H1 (cell line): Measurements from ENCODE around the gene GET3.

ENCODE experiments used
- CHD1 ChIP-seq: IDR thresholded peaks from 2 replicates; pipeline ENCODE4 v1.6.1; 2012; ENCODE audit warnings: low read depth, low read length, improper control_type of control experiment
- EP300 ChIP-seq, 2 experiments: IDR thresholded peaks; 1 replicate in 1 of 2; 2 replicates in 1 of 2; pipeline ENCODE4 v1.6.1; 2011 to 2012; ENCODE audit warnings: low read depth in 2 of 2, low read length in 2 of 2, mild to moderate bottlenecking in 2 of 2, borderline replicate concordance in 1 of 2, inconsistent platforms in 1 of 2, moderate library complexity in 1 of 2
- GTF2F1 ChIP-seq: IDR thresholded peaks from 2 replicates; pipeline ENCODE4 v1.6.1; 2012; ENCODE audit warnings: low read depth, low read length, improper control_type of control experiment, borderline replicate concordance
- JUN ChIP-seq: IDR thresholded peaks from 2 replicates; pipeline ENCODE4 v1.6.1; 2011; ENCODE audit warnings: low read depth, mild to moderate bottlenecking, improper control_type of control experiment, low read length
- POLR2A ChIP-seq, 2 experiments: IDR thresholded peaks; 1 replicate in 1 of 2; 2 replicates in 1 of 2; pipeline ENCODE4 v1.6.1; 2011; ENCODE audit warnings: low read depth in 2 of 2, low read length in 2 of 2, mild to moderate bottlenecking in 2 of 2; ENCODE audit errors: control extremely low read depth in 1 of 2
- POLR2AphosphoS5 ChIP-seq: IDR thresholded peaks from 2 replicates; pipeline ENCODE4 v1.6.1; 2011; ENCODE audit warnings: low read depth, low read length
- ZNF274 ChIP-seq: IDR thresholded peaks from 2 replicates; pipeline ENCODE4 v1.7.0; 2012; ENCODE audit warnings: low read length, borderline replicate concordance; ENCODE audit errors: extremely low read depth
- TF ChIP-seq, protein P1 (sequence below), 3 experiments: IDR thresholded peaks; 1 replicate in 2 of 3; 2 replicates in 1 of 3; pipeline versions ENCODE4 v1.5.1 to v1.6.1; 2011; ENCODE audit warnings: low read length in 3 of 3, mild to moderate bottlenecking in 3 of 3, inconsistent platforms in 2 of 3, low read depth in 1 of 3, moderate library complexity in 1 of 3; ENCODE audit not compliant: insufficient read depth in 1 of 3; ENCODE audit errors: control extremely low read depth in 1 of 3
- TF ChIP-seq, protein P2 (sequence below): IDR thresholded peaks from 2 replicates; pipeline ENCODE4 v1.6.1; 2011; ENCODE audit warnings: low read length, improper control_type of control experiment

- TF ChIP-seq, protein P1, sequence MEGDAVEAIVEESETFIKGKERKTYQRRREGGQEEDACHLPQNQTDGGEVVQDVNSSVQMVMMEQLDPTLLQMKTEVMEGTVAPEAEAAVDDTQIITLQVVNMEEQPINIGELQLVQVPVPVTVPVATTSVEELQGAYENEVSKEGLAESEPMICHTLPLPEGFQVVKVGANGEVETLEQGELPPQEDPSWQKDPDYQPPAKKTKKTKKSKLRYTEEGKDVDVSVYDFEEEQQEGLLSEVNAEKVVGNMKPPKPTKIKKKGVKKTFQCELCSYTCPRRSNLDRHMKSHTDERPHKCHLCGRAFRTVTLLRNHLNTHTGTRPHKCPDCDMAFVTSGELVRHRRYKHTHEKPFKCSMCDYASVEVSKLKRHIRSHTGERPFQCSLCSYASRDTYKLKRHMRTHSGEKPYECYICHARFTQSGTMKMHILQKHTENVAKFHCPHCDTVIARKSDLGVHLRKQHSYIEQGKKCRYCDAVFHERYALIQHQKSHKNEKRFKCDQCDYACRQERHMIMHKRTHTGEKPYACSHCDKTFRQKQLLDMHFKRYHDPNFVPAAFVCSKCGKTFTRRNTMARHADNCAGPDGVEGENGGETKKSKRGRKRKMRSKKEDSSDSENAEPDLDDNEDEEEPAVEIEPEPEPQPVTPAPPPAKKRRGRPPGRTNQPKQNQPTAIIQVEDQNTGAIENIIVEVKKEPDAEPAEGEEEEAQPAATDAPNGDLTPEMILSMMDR (IDR thresholded peaks at IDR 0.05; ENCODE audit: control extremely low read depth in 1 of 3, insufficient read depth in 1 of 3, low read depth in 1 of 3, low read length in 3 of 3), result no peak
- TF ChIP-seq ZNF274 (no peak), EP300 (IDR thresholded peaks at IDR 0.05; ENCODE audit: borderline replicate concordance in 1 of 2, low read depth in 2 of 2, low read length in 2 of 2) (no peak), GTF2F1 (no peak), POLR2A (IDR thresholded peaks at IDR 0.05; ENCODE audit: control extremely low read depth in 1 of 2, low read depth in 2 of 2, low read length in 2 of 2) (no peak), JUN (no peak), POLR2AphosphoS5 (no peak), CHD1 (no peak)
- TF ChIP-seq, protein P2, sequence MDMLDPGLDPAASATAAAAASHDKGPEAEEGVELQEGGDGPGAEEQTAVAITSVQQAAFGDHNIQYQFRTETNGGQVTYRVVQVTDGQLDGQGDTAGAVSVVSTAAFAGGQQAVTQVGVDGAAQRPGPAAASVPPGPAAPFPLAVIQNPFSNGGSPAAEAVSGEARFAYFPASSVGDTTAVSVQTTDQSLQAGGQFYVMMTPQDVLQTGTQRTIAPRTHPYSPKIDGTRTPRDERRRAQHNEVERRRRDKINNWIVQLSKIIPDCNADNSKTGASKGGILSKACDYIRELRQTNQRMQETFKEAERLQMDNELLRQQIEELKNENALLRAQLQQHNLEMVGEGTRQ, result no peak
Observed at GRCh38 chr19:12783849-12784393, 46.6 kb downstream of the GET3 start.
